H9 (cell line): ENCODE data around the gene MPP2. TPM values are rescaled to one million over a fixed set of nuclear protein-coding genes. Genes with fewer than 3 reads are reported as not detected.

Experiments used
- DNase-seq: peaks from one replicate; pipeline ENCODE4 v3.0.0-alpha.2; 2017
- H2AFZ ChIP-seq: one replicate; pipeline ENCODE4 v1.6.1; 2013; ENCODE audit warnings: mild to moderate bottlenecking, low read length, control low read depth, moderate library complexity
- H2AK5ac ChIP-seq: 2 replicates; pipeline ENCODE4 v1.6.1; 2013; ENCODE audit warnings: low read length, control low read depth, mixed read lengths; ENCODE audit not compliant: insufficient read length
- H2BK120ac ChIP-seq: one replicate; pipeline ENCODE4 v1.6.1; 2013; ENCODE audit warnings: low read depth, mild to moderate bottlenecking, low read length, control low read depth, inconsistent platforms; ENCODE audit not compliant: poor library complexity, severe bottlenecking
- H2BK12ac ChIP-seq: 2 replicates; pipeline ENCODE4 v1.6.1; 2013; ENCODE audit warnings: low read length, control low read depth, mixed read lengths, low read depth; ENCODE audit not compliant: insufficient read length
- H2BK15ac ChIP-seq: 2 replicates; pipeline ENCODE4 v1.6.1; 2013; ENCODE audit warnings: low read depth, low read length, control low read depth
- H2BK20ac ChIP-seq: one replicate; pipeline ENCODE4 v1.6.1; 2013; ENCODE audit warnings: low read depth, mild to moderate bottlenecking, low read length, control low read depth, inconsistent platforms; ENCODE audit not compliant: poor library complexity, severe bottlenecking
- H2BK5ac ChIP-seq: 2 replicates; pipeline ENCODE4 v1.6.1; 2013; ENCODE audit warnings: low read length, control low read depth, mixed read lengths; ENCODE audit not compliant: insufficient read length
- H3K14ac ChIP-seq: 2 replicates; pipeline ENCODE4 v1.6.1; 2013; ENCODE audit warnings: low read length, control low read depth; ENCODE audit not compliant: insufficient read depth
- H3K18ac ChIP-seq: 2 replicates; pipeline ENCODE4 v1.6.1; 2013; ENCODE audit warnings: low read depth, mild to moderate bottlenecking, mixed read lengths, low read length, control low read depth; ENCODE audit not compliant: insufficient read length
- H3K23ac ChIP-seq: 2 replicates; pipeline ENCODE4 v1.6.1; 2013; ENCODE audit warnings: low read length, control low read depth, mixed read lengths, low read depth; ENCODE audit not compliant: insufficient read length
- H3K23me2 ChIP-seq: 2 replicates; pipeline ENCODE4 v1.6.1; 2013; ENCODE audit warnings: low read depth, mild to moderate bottlenecking, mixed read lengths, low read length, control low read depth; ENCODE audit not compliant: insufficient read length, poor library complexity, severe bottlenecking
- H3K27ac ChIP-seq: 2 replicates; pipeline ENCODE4 v1.5.1; 2013; ENCODE audit warnings: low read length, control low read depth, mixed read lengths, low read depth; ENCODE audit not compliant: insufficient read length
- H3K27me3 ChIP-seq: 2 replicates; pipeline ENCODE4 v1.6.1; 2013; ENCODE audit warnings: low read length, control low read depth, inconsistent platforms; ENCODE audit not compliant: insufficient read depth
- H3K4ac ChIP-seq: 2 replicates; pipeline ENCODE4 v1.6.1; 2013; ENCODE audit warnings: low read depth, mild to moderate bottlenecking, control low read depth, inconsistent platforms, low read length, moderate library complexity
- H3K4me1 ChIP-seq: 2 replicates; pipeline ENCODE4 v1.6.1; 2013; ENCODE audit warnings: low read length, control low read depth, inconsistent platforms; ENCODE audit not compliant: insufficient read depth
- H3K4me2 ChIP-seq: 2 replicates; pipeline ENCODE4 v1.6.1; 2013; ENCODE audit warnings: low read length, control low read depth, mixed read lengths; ENCODE audit not compliant: insufficient read length, insufficient read depth
- H3K56ac ChIP-seq: 2 replicates; pipeline ENCODE4 v1.6.1; 2013; ENCODE audit warnings: low read depth, mild to moderate bottlenecking, mixed read lengths, low read length, control low read depth; ENCODE audit not compliant: insufficient read length
- H3K79me1 ChIP-seq: 2 replicates; pipeline ENCODE4 v1.6.1; 2013; ENCODE audit warnings: low read depth, mild to moderate bottlenecking, moderate library complexity, low read length, control low read depth, inconsistent platforms; ENCODE audit not compliant: insufficient read depth, poor library complexity, severe bottlenecking
- H3K79me2 ChIP-seq: 2 replicates; pipeline ENCODE4 v1.6.1; 2013; ENCODE audit warnings: low read length, control low read depth, inconsistent platforms; ENCODE audit not compliant: insufficient read depth
- H3K9ac ChIP-seq: 2 replicates; pipeline ENCODE4 v1.6.1; 2013; ENCODE audit warnings: low read length, control low read depth, mixed read lengths; ENCODE audit not compliant: insufficient read length; ENCODE audit errors: extremely low read depth
- H3K9me3 ChIP-seq: one replicate; pipeline ENCODE4 v1.6.1; 2013; ENCODE audit warnings: low read depth, low read length, inconsistent platforms; ENCODE audit not compliant: control insufficient read depth
- H3T11ph ChIP-seq: one replicate; pipeline ENCODE4 v1.6.1; 2013; ENCODE audit warnings: mild to moderate bottlenecking, low read length, control low read depth, inconsistent platforms
- H4K20me1 ChIP-seq: one replicate; pipeline ENCODE4 v1.6.1; 2013; ENCODE audit not compliant: control insufficient read depth, insufficient read length, insufficient read depth
- H4K5ac ChIP-seq: 2 replicates; pipeline ENCODE4 v1.6.1; 2013; ENCODE audit warnings: low read depth, mild to moderate bottlenecking, mixed read lengths, low read length, control low read depth; ENCODE audit not compliant: insufficient read length
- H4K8ac ChIP-seq: replicated peaks from 2 replicates; pipeline ENCODE4 v1.6.1; 2013; ENCODE audit warnings: low read length, control low read depth, mixed read lengths, low read depth; ENCODE audit not compliant: insufficient read length
- H4K91ac ChIP-seq: 2 replicates; pipeline ENCODE4 v1.6.1; 2013; ENCODE audit warnings: low read depth, mild to moderate bottlenecking, moderate library complexity, mixed read lengths, low read length, control low read depth; ENCODE audit not compliant: insufficient read length
- H3K27ac Mint-ChIP-seq, 3 experiments: 2 replicates in 2 of 3; 3 replicates in 1 of 3; pipeline ENCODE4 v1.8.0; 2020 to 2021; ENCODE audit warnings: mixed read lengths in 3 of 3, mild to moderate bottlenecking in 1 of 3, moderate library complexity in 1 of 3
- H3K27me3 Mint-ChIP-seq: 2 replicates; pipeline ENCODE4 v1.8.0; 2021; ENCODE audit warnings: low read depth, mild to moderate bottlenecking, moderate library complexity, mixed read lengths
- H3K36me3 Mint-ChIP-seq, 3 experiments: 2 replicates in 2 of 3; 3 replicates in 1 of 3; pipeline ENCODE4 v1.8.0; 2020 to 2021; ENCODE audit warnings: low read depth in 3 of 3, mixed read lengths in 3 of 3; ENCODE audit not compliant: insufficient read depth in 1 of 3
- H3K4me1 Mint-ChIP-seq, 2 experiments: 2 replicates each; pipeline ENCODE4 v1.8.0; 2020; ENCODE audit warnings: mixed read lengths in 2 of 2
- H3K4me3 Mint-ChIP-seq, 2 experiments: 2 replicates in 1 of 2; 3 replicates in 1 of 2; pipeline ENCODE4 v1.8.0; 2020 to 2021; ENCODE audit warnings: mild to moderate bottlenecking in 2 of 2, mixed read lengths in 2 of 2, moderate library complexity in 1 of 2
- H3K9me3 Mint-ChIP-seq, 2 experiments: 2 replicates in 1 of 2; 3 replicates in 1 of 2; pipeline ENCODE4 v1.8.0; 2020; ENCODE audit warnings: mild to moderate bottlenecking in 2 of 2, mixed read lengths in 2 of 2, moderate library complexity in 1 of 2
- WGBS: extraction: QIAGEN DNeasy Blood & Tissue Kit; methylation state at CpG from one replicate; pipeline ENCODE4 v1.1.7; 2013; ENCODE audit warnings: missing lambda C conversion rate, low lambda C conversion rate, mixed read lengths; ENCODE audit not compliant: insufficient read length; ENCODE audit errors: extremely low coverage; 5-methylcytosine and 5-hydroxymethylcytosine counted together
- total RNA-seq: library from RNA; stranded (reverse); gene quantifications from 2 replicates; pipeline ENCODE4 v1.2.1, GENCODE V29; 2021
- TF ChIP-seq, protein P1 (sequence below): fragments of 200-600 bp; sonication (generic); conservative IDR thresholded peaks from 3 replicates; pipeline ENCODE4 v1.8.0; 2021; ENCODE audit warnings: antibody characterized with exemption, mild to moderate bottlenecking

The MPP2 gene
- total RNA-seq, 1 experiment from 2014 or later, result 16.3 TPM

DNA sequence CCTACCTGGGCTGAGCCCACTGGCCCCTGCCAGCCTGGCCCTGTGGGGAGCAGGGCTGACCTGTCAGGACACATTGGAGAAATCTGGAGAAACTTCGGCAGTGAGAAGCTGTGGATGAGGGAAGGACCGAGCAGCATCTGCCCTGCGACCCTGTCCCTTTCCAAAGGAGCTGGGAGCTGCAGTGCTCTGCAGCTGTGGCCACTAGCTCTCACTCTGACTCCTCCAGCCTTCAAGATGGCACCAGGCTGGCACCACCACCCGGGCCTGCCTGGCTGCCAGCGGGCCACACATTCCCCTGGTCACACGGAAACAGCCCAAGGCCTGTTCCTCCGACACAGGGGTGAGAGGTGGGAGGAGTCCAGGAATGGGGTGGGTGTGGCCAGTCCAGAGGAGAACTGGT, 30.3 kb downstream of the MPP2 start:
- Histone ChIP-seq H2BK5ac (no peak overlapping the region), H3K79me1 (no peaks in the 10 kb centered on the region), H2AFZ (no peak overlapping the region), H3K4ac (no peak overlapping the region), H2BK120ac (no peak overlapping the region), H2BK15ac (no peak overlapping the region), H3K56ac (no peak overlapping the region), H3K23me2 (no peaks in the 10 kb centered on the region), H3K9me3 (no peaks in the 10 kb centered on the region), H3K27me3 (no peaks in the 10 kb centered on the region), H3K9ac (no peak overlapping the region), H4K5ac (no peak overlapping the region), H2AK5ac (no peak overlapping the region), H3K23ac (no peak overlapping the region), H3K27ac (no peak overlapping the region), H3K79me2 (no peaks in the 10 kb centered on the region), H4K8ac (no peak overlapping the region), H2BK20ac (no peak overlapping the region), H2BK12ac (no peak overlapping the region), H3K4me2 (no peak overlapping the region), H3T11ph (no peak overlapping the region), H3K14ac (no peak overlapping the region), H4K91ac (no peak overlapping the region), H3K18ac (no peak overlapping the region), H3K4me1 (peaks cover 3% of the 10 kb centered on the region; the same call in 1 of the 2 replicates), H4K20me1 (peaks cover 4% of the 10 kb centered on the region)
- peaks cover 3% of the 10 kb centered on the region for H3K27me3 Mint-ChIP-seq
- H3K36me3 Mint-ChIP-seq, result peaks cover 5 to 11% (median 6%) of the 10 kb centered on the region in 3 experiments; a peak in 5 of 7 replicates
- no CpG with 5 or more reads among the region's 7 CpGs for WGBS
- no peak overlapping the region for H3K4me3 Mint-ChIP-seq
- TF ChIP-seq, protein P1, sequence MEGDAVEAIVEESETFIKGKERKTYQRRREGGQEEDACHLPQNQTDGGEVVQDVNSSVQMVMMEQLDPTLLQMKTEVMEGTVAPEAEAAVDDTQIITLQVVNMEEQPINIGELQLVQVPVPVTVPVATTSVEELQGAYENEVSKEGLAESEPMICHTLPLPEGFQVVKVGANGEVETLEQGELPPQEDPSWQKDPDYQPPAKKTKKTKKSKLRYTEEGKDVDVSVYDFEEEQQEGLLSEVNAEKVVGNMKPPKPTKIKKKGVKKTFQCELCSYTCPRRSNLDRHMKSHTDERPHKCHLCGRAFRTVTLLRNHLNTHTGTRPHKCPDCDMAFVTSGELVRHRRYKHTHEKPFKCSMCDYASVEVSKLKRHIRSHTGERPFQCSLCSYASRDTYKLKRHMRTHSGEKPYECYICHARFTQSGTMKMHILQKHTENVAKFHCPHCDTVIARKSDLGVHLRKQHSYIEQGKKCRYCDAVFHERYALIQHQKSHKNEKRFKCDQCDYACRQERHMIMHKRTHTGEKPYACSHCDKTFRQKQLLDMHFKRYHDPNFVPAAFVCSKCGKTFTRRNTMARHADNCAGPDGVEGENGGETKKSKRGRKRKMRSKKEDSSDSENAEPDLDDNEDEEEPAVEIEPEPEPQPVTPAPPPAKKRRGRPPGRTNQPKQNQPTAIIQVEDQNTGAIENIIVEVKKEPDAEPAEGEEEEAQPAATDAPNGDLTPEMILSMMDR, result no peak
- H3K9me3 Mint-ChIP-seq, result no peaks in the 10 kb centered on the region
- peaks cover 14 to 18% of the 10 kb centered on the region in 2 experiments for H3K4me1 Mint-ChIP-seq
- no peak overlapping the region for H3K27ac Mint-ChIP-seq
- DNase-seq, result no peak
